HG03280 (cell line): ENCODE data around the gene IL16.

Source experiments
- ATAC-seq: cut with Tn5 transposase; IDR thresholded peaks from one replicate; pipeline ENCODE4 v1.9.1; 2021; ENCODE audit warnings: mild to moderate bottlenecking, moderate library complexity; ENCODE audit not compliant: unreplicated experiment

The IL16 gene

GRCh38 chr15:81254277-81254915 lies 57.7 kb downstream of the IL16 start:
- ATAC-seq, result no peak

- ATAC-seq, result no peak
Observed at GRCh38 chr15:81254916-81255290, 58.2 kb downstream of the IL16 start.

- no peak for ATAC-seq
Observed at GRCh38 chr15:81255315-81255957, 58.8 kb downstream of the IL16 start.

GRCh38 chr15:81255958-81256320 lies 59.3 kb downstream of the IL16 start:
- no peak for ATAC-seq

GRCh38 chr15:81256916-81257315 lies 60.2 kb downstream of the IL16 start:
- no peak for ATAC-seq

- no peak for ATAC-seq
Observed at GRCh38 chr15:81257435-81257834, 60.8 kb downstream of the IL16 start.

- no peak for ATAC-seq
Observed at GRCh38 chr15:81258455-81258854, 61.8 kb downstream of the IL16 start.

GRCh38 chr15:81259760-81260298 lies 63.1 kb downstream of the IL16 start:
- no peak for ATAC-seq

- ATAC-seq, result no peak
Observed at GRCh38 chr15:81261172-81261811, 64.6 kb downstream of the IL16 start.

GRCh38 chr15:81263477-81263876 lies 66.8 kb downstream of the IL16 start:
- ATAC-seq, result no peak

- ATAC-seq, result no peak
Observed at GRCh38 chr15:81264072-81264857, 67.6 kb downstream of the IL16 start.

GRCh38 chr15:81265256-81265943 lies 68.7 kb downstream of the IL16 start:
- no peak for ATAC-seq

GRCh38 chr15:81265944-81266775 lies 69.5 kb downstream of the IL16 start:
- ATAC-seq, result peak; percentile 84

GRCh38 chr15:81268340-81268739 lies 71.7 kb downstream of the IL16 start:
- no peak for ATAC-seq

- ATAC-seq, result no peak
Observed at GRCh38 chr15:81268881-81269601, 72.4 kb downstream of the IL16 start.

GRCh38 chr15:81270188-81270587 lies 73.5 kb downstream of the IL16 start:
- no peak for ATAC-seq

- no peak for ATAC-seq
Observed at GRCh38 chr15:81270781-81271491, 74.3 kb downstream of the IL16 start.

GRCh38 chr15:81271761-81272644 lies 75.3 kb downstream of the IL16 start:
- no peak for ATAC-seq
